Measurements from ENCODE around the gene FA2H.
"Not testable (repeated sequence)": the region's sequence is repeated elsewhere in the genome, so short reads cannot be mapped to it uniquely, and the experiment has no call there.

Gene FA2H

DNA sequence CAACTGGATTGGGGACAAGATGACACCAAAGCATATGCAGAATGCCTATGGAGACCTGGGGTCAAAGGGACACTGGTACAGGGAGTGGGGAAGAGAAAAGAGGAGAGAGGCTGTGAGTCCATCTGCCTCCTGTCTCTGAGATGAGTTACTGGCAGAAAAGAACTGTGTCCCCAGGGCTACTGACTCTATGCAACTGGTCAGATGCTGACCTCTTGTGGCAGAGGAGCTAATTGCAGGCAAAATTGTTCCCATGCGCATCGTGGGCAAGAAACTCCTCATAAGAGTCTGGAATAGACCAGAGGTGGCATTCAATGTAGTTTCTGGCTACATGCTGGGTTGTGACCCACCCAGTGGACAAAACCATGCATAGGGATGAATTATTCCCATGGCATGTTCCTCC lies 47.9 kb downstream of the FA2H start:
- TF ChIP-seq SNAI2 (CRISPR knock-in tag; IDR thresholded peaks at IDR 0.05), result no peak
- TF ChIP-seq OSR1 (CRISPR knock-in tag; IDR thresholded peaks at IDR 0.05), result no peak
- TF ChIP-seq, protein P1, sequence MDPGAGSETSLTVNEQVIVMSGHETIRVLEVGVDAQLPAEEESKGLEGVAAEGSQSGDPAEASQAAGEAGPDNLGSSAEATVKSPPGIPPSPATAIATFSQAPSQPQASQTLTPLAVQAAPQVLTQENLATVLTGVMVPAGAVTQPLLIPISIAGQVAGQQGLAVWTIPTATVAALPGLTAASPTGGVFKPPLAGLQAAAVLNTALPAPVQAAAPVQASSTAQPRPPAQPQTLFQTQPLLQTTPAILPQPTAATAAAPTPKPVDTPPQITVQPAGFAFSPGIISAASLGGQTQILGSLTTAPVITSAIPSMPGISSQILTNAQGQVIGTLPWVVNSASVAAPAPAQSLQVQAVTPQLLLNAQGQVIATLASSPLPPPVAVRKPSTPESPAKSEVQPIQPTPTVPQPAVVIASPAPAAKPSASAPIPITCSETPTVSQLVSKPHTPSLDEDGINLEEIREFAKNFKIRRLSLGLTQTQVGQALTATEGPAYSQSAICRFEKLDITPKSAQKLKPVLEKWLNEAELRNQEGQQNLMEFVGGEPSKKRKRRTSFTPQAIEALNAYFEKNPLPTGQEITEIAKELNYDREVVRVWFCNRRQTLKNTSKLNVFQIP (CRISPR knock-in tag; IDR thresholded peaks at IDR 0.05; ENCODE audit: borderline replicate concordance, low read depth), result no peak
- TF ChIP-seq ZFP30 (CRISPR knock-in tag; IDR thresholded peaks at IDR 0.05), result no peak
- no peak for TF ChIP-seq BACH2 (CRISPR knock-in tag; IDR thresholded peaks at IDR 0.05; ENCODE audit: borderline replicate concordance)
- TF ChIP-seq, protein P2, sequence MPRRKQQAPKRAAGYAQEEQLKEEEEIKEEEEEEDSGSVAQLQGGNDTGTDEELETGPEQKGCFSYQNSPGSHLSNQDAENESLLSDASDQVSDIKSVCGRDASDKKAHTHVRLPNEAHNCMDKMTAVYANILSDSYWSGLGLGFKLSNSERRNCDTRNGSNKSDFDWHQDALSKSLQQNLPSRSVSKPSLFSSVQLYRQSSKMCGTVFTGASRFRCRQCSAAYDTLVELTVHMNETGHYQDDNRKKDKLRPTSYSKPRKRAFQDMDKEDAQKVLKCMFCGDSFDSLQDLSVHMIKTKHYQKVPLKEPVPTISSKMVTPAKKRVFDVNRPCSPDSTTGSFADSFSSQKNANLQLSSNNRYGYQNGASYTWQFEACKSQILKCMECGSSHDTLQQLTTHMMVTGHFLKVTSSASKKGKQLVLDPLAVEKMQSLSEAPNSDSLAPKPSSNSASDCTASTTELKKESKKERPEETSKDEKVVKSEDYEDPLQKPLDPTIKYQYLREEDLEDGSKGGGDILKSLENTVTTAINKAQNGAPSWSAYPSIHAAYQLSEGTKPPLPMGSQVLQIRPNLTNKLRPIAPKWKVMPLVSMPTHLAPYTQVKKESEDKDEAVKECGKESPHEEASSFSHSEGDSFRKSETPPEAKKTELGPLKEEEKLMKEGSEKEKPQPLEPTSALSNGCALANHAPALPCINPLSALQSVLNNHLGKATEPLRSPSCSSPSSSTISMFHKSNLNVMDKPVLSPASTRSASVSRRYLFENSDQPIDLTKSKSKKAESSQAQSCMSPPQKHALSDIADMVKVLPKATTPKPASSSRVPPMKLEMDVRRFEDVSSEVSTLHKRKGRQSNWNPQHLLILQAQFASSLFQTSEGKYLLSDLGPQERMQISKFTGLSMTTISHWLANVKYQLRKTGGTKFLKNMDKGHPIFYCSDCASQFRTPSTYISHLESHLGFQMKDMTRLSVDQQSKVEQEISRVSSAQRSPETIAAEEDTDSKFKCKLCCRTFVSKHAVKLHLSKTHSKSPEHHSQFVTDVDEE (CRISPR knock-in tag; IDR thresholded peaks at IDR 0.05), result no peak
- no peak for ATAC-seq

DNA sequence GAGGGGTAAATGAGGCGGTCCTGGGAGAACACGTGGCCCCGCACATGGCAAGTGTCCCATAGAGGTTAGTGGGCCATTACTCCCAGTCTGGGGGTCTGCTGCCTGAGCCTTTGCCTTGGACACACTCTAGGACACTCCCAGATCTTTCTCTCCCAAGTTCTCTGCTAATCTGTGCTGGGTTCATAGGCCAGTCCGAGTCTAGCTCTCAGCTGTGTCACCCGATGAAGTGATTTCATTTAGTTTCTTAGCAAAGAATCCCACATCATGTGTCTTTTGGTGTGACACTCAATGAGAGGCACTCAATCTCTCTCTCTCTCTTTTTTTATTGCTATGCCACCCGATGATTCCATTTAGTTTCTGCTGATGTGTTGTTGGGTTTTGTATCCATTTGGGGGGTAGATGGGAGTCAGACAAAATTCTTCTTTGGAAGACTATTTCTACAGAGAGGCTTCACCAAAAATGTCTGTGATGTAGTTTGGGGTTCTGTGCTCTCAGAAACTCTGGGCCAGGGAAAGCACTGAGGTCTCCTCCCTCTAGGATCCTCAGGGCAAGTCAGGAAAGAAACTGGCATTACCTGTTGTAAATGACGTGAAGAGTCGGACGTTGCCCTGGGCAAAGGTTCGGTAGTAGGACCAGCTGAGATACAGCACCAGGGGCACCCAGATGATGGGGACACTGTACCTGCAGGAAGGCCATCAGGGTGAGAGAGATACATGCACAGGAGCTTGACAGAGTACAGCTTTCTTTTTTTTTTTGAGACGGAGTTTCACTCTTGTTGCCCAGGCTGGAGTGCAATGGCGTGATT lies 48.8 kb downstream of the FA2H start:
- TF ChIP-seq OSR1 (CRISPR knock-in tag; IDR thresholded peaks at IDR 0.05) (no peak), ZNF565 (CRISPR knock-in tag; conservative IDR thresholded peaks at IDR 0.05; ENCODE audit: low read depth) (no peak), PPARA (CRISPR knock-in tag; IDR thresholded peaks at IDR 0.05; ENCODE audit: borderline replicate concordance) (no peak)
- ATAC-seq, result no peak

DNA sequence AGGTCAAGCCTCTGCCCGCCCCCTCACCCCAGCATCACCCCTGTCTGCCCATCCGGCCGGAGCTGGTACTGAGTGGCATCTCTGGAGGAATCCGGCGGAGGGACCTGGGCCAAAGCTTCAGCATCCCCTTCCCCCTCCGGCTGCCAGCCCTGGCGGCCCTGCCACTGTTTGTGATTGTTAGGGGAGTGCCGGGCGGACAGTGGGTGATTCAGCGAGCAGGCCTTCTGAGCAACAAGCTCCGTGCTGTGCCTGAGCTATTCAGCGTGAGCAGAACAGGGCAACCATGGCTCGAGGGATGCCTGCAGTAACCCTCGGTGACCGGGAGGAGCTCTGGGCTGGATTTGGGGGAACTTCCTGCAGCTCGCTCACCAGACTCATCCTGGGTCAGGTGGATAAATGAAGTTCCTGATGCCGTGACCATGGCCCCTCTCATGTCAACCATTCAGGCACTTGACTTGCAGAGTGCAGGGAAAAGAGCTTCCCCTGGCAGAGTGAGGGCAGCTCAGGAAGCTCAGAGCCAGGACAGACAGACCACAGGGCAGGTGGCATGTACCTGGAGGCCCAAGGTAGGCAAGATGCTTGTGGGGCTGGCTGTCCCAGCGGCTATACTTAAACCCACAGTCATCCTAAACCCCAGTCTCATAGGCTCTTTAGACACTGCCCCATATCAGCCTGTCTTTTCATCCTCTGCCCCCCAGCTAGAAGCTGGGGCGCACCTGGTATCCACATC lies 49.6 kb downstream of the FA2H start:
- no peak; the same call in 2 of the 3 replicates for ATAC-seq
- TF ChIP-seq, protein P2 (CRISPR knock-in tag; IDR thresholded peaks at IDR 0.05), result no peak
- TF ChIP-seq, protein P3, sequence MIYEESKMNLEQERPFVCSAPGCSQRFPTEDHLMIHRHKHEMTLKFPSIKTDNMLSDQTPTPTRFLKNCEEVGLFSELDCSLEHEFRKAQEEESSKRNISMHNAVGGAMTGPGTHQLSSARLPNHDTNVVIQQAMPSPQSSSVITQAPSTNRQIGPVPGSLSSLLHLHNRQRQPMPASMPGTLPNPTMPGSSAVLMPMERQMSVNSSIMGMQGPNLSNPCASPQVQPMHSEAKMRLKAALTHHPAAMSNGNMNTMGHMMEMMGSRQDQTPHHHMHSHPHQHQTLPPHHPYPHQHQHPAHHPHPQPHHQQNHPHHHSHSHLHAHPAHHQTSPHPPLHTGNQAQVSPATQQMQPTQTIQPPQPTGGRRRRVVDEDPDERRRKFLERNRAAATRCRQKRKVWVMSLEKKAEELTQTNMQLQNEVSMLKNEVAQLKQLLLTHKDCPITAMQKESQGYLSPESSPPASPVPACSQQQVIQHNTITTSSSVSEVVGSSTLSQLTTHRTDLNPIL (CRISPR knock-in tag; IDR thresholded peaks at IDR 0.05; ENCODE audit: low read depth), result no peak
- TF ChIP-seq TCF4 (CRISPR knock-in tag; IDR thresholded peaks at IDR 0.05; ENCODE audit: borderline replicate concordance) (no peak), ISL1 (CRISPR knock-in tag; IDR thresholded peaks at IDR 0.05) (no peak), ARNTL (CRISPR knock-in tag; IDR thresholded peaks at IDR 0.05; ENCODE audit: borderline replicate concordance, low read depth) (no peak)

DNA sequence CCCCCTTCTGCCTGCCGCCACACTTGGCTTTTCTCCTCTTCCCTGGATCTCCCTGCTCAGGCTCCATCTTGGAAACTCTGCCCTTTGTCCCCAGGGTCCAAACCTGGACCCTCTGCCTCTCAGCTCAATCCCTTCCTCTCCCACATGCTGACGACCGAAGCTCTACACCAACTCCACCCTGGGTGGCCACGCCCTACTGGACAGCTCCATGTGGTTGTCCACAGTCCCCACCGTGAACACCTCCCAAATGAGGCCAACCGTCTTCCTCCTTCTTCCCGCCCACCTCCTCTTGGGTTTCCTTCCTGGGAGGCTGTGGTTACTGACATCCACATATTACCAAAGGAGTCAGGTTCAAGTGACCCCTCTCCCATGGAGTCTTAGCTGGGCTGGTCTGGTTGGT lies 51.4 kb downstream of the FA2H start:
- ATAC-seq, result no peak
- TF ChIP-seq, protein P4, sequence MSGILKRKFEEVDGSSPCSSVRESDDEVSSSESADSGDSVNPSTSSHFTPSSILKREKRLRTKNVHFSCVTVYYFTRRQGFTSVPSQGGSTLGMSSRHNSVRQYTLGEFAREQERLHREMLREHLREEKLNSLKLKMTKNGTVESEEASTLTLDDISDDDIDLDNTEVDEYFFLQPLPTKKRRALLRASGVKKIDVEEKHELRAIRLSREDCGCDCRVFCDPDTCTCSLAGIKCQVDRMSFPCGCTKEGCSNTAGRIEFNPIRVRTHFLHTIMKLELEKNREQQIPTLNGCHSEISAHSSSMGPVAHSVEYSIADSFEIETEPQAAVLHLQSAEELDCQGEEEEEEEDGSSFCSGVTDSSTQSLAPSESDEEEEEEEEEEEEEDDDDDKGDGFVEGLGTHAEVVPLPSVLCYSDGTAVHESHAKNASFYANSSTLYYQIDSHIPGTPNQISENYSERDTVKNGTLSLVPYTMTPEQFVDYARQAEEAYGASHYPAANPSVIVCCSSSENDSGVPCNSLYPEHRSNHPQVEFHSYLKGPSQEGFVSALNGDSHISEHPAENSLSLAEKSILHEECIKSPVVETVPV (CRISPR knock-in tag; IDR thresholded peaks at IDR 0.05), result no peak
- TF ChIP-seq TCF4 (CRISPR knock-in tag; IDR thresholded peaks at IDR 0.05; ENCODE audit: borderline replicate concordance) (no peak), ZNF70 (CRISPR knock-in tag; IDR thresholded peaks at IDR 0.05) (no peak), SNAI2 (CRISPR knock-in tag; IDR thresholded peaks at IDR 0.05) (no peak), GLIS3 (CRISPR knock-in tag; IDR thresholded peaks at IDR 0.05) (no peak), CSDC2 (CRISPR knock-in tag; IDR thresholded peaks at IDR 0.05) (no peak), OSR1 (CRISPR knock-in tag; IDR thresholded peaks at IDR 0.05) (no peak)

DNA sequence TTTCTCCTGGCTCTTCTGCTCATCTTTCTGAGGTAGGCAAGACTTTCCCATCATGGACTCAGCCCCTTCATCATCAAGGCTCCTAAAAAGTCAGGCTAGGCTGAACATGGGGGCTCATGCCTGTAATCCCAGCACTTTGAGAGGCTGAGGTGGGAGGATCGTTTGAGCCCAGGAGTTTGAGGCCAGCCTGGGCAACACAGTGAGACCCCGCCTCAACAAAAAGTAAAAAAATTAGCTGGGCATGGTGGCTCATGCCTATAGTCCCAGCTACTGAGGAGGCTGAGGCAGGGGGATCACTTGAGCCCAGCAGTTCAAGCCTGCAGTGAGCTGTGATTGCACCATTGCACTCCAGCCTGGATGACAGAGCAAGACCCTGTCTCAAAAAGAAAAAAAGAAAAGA lies 52.5 kb downstream of the FA2H start:
- not testable (repeated sequence) for ATAC-seq

Measured in SK-N-SH treated with all-trans-retinoic acid at 6 μM for 48 hours (cell line).